DOHH2 (cell line): ENCODE measurements around the gene LRGUK.

Experiments used
- EZH2phosphoT487 ChIP-seq: fragments of 200-600 bp; sonication (generic); IDR thresholded peaks from 2 replicates; pipeline ENCODE4 v1.6.1; 2017; ENCODE audit warnings: borderline replicate concordance, mild to moderate bottlenecking, antibody characterized with exemption, low read length, moderate library complexity, mixed read lengths
- TF ChIP-seq, protein P1 (sequence below): fragments of 200-600 bp; sonication (generic); IDR thresholded peaks from one replicate; pipeline ENCODE4 v1.5.1; 2014; ENCODE audit warnings: antibody characterized with exemption, mild to moderate bottlenecking, low read depth, low read length; ENCODE audit not compliant: poor library complexity, severe bottlenecking

DNA sequence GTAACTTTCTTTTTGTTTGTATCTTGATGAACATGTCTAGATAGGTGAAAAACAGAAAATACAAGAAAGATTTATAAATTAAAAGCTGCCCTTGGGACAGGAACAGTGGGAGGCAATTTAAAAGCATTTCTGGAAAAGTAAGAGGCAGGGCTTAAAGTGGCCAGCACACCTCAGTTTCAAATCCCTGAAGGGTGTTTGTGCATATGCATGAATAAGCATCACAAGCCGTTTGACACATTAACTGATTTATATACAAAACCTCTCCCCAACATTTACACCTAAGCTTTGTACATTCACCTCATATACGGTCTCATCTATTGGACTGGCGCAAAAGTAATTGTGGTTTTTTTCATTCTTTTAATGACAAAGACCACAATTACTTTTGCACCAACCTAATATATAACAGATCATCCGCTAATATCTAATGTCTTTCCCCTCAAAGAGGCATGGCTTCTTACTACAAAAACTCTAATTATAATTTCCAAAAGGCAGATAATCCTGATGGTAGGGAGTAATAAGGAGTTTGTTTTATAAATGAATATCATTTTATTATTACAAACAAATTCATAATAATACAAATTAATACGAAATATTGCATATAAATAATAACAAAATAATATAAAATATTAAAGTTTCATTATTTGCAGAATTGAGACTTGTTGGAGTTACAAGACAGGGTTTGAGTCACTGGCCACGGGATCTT is 48.3 kb downstream of the LRGUK start:
- TF ChIP-seq, protein P1, sequence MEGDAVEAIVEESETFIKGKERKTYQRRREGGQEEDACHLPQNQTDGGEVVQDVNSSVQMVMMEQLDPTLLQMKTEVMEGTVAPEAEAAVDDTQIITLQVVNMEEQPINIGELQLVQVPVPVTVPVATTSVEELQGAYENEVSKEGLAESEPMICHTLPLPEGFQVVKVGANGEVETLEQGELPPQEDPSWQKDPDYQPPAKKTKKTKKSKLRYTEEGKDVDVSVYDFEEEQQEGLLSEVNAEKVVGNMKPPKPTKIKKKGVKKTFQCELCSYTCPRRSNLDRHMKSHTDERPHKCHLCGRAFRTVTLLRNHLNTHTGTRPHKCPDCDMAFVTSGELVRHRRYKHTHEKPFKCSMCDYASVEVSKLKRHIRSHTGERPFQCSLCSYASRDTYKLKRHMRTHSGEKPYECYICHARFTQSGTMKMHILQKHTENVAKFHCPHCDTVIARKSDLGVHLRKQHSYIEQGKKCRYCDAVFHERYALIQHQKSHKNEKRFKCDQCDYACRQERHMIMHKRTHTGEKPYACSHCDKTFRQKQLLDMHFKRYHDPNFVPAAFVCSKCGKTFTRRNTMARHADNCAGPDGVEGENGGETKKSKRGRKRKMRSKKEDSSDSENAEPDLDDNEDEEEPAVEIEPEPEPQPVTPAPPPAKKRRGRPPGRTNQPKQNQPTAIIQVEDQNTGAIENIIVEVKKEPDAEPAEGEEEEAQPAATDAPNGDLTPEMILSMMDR = no peak
- TF ChIP-seq EZH2phosphoT487 = no peak
